NCI-H1105 treated with DMSO at 0.1 percent for 48 hours (cell line): ENCODE data around the gene SLC10A3.
"Not testable (repeated sequence)": the region's sequence is repeated elsewhere in the genome, so short reads cannot be mapped to it uniquely, and the experiment has no call there.

Experiments used
- DNase-seq: peaks from one replicate; lab custom pipeline; 2025; lab: John Stamatoyannopoulos, UW

The SLC10A3 gene

DNA sequence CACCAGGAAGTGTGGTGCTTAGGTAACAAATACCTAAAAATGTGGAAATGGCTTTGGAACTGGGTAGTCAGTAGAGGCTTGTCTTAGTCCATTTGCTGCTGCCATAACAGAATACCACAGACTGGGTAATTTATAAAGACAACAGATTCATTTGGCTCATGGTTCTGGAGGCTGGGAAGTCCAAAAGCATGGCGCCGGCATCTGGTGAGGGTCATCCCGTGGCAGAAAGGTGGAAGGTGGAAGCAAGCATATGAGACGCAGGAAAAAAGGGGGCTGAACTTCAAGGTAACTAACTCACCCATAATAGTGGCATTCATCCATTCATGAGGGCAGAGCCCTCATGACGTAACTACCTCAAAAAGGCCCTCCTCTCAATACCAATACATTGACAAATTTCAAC lies 19.0 kb upstream of the SLC10A3 start:
- DNase-seq = no peak

DNA sequence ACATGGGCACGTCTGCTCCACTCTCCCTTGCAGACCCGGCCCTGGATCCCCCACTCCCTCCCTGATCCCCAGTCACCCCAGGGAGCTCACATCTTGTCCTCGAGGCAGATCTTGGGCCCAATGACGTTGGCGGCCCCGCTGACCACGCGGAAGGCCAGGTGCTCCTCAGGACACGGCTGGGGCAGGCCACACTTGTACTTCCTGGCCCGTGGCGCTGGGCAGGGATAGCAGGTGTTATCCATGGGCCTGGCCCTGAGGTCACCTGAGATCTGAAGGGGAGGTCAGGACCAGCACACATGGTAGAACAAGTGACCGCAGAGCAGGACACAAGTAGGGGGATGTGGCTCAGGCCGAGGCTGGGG lies 17.9 kb upstream of the SLC10A3 start:
- DNase-seq = no peak

DNA sequence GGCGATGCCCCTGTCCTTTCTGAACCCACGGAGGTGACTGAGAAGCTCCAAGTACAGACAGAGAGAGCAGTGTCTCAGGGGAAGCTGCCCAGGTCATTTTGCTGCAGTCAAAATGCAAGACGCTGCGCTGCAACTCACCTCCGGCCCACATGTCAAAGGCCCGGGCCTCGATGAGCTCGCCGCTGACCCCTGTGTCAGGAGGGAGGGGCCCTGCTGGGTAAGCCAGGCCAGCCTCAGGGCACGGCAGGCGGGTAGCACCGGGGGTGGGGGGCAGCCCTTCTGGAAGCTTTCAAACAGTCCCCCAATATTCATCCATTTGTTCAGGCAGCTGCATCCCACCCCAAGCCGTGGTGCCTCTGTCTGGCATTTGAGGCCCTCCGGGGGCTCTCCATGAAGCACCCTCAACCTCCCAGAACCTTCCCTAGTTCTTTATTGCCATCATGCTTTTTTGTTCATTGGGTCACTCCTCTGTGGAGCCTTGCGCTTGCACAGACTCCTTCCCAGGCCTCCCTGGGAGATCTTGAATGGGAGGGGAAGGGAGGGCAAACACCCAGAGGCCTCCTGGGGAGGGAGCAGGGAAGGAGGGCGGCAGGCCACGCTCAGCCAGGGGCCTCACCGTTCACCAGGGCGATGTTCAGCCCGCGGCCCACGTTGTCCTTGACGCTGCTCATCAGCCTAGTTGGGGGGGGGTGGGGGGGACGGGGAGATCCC lies 17.4 kb upstream of the SLC10A3 start:
- DNase-seq = no peak

DNA sequence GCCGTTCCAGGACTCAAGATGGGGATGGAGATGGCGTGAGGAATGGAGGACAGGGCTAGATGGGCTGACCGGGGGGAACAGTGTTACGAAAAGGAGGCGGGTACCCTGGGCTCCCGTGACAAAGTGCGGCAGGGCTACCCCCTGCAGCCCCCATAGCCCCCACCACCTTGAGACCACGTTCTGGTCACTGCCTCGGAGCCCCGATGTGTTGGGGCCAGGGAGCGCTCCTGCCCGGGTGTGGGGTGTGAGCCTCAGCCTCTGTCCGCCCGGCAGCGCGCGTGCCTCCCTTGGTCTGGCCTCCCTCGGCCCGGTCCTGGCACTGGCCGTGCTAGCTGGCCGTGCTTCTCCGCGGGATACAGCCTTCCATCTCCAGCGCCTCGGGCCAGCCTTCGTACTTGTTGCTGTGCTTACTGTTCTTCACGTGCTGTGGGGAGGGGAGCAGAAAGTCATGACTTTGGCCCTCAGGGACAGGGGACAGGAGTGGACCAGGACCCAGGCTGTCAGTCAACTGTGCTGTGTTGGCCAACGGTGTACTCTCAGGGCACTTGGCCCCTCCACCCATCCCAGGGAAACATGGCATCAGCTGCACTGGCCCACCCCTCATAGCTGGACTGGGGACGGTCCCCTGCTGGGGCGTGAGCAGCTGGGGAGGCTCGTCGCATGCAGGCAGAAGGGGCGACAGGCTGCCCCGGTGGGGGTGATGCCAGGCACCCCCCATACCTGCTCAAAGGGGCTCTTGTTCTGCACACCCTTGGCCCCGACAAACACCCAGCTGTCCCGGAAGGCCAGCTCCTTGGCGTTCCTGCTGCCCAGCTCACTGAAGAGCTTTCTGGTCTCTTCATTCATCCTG lies 16.3 kb upstream of the SLC10A3 start:
- DNase-seq = no peak

DNA sequence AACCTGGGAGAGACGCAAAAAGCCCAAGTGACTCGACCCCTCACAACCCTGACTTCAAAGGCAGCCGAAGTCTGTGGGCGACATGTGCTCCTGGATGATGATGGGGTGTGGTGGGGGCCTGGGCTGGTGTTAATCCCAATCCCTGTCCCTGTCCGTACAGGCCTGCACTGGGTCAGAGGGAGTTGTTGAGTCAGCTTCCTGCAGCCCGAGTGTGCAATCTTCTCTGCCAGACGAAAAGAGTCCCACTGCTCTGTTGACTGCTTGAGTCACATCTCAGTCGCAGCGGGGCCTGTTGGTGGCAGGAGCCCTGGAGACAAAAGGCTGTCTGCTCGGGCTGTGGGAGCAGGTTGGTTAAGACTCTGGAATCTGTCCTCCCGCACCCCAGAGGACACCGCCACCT lies 15.3 kb upstream of the SLC10A3 start:
- no peak for DNase-seq

DNA sequence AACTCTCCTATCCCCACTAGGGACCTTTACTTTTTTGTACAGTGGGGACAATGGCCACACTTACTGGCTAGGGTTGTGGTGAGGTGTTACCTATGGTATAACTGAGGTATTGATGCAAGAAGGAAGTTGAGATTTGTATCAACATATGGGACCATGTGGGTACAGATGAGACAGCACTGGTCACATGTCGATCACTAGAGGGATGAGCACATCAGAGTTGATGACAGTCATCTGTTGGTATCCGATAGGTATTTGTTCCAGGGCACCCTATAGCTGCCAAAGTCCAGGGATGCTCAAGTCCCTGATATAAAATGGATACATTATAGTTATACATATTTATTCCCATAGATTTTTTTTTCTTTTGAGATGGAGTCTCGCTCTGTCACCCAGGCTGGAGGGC lies 12.6 kb upstream of the SLC10A3 start:
- DNase-seq = no peak

DNA sequence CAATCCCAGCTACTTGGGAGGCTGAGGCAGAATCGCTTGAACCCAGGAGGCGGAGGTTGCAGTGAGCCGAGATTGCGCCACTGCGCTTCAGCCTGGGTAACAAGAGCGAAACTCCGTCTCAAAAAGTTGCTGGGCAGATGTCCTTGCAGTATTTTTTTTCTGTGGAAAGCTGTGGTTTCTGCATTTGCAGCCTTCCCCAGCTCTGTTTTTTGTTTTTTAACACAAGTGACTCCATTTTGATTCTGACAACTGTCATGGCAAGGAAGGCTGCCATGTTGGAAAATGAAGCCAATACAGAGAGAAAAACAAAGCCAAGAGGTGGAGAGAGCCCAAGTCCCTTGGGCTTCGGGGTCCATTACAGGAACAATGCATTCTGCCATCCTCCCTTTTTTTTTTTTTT lies 11.7 kb upstream of the SLC10A3 start:
- DNase-seq = no peak

DNA sequence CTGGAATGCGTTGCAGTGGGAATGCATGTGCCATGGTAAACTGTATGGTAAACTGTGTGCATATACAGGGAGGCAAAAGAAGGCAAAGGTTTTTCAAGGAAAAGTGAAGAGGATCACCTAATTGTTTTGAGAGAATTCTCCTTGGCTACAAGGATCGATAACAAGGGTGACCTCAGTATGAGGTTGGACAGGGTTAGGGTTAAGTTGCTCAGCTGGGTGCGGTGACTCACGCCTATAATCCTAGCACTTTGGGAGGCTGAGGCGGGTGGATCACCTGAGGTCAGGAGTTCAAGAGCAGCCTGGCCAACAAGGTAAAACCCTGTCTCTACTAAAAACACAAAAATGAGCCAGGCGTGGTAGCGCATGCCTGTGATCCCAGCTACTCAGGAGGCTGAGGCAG lies 11.0 kb upstream of the SLC10A3 start:
- DNase-seq = not testable (repeated sequence)

DNA sequence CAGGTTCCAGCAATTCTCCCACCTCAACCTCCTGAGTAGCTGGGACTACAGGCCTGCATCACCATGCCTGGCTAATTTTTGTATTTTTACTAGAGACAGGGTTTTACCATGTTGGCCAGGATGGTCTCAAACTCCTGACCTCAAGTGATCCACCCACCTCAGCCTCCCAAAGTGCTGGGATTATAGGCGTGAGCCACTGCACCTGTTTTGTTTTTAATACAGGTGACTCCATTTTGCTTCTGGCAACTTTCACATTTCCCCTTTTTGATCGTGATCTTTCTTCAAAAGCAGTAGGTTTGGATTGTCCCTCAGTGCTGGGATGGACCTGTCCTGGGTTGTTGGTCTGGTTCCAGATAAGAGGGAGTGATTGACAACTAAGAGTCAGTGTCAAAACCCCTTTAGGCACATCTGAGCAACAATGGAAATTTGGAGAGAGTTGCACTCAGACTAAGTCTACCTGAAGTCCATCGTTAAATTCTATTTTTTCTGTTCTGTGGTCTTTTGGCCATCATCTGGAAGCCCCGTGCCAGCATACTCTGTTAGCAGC lies 6.2 kb upstream of the SLC10A3 start:
- DNase-seq = not testable (repeated sequence)

DNA sequence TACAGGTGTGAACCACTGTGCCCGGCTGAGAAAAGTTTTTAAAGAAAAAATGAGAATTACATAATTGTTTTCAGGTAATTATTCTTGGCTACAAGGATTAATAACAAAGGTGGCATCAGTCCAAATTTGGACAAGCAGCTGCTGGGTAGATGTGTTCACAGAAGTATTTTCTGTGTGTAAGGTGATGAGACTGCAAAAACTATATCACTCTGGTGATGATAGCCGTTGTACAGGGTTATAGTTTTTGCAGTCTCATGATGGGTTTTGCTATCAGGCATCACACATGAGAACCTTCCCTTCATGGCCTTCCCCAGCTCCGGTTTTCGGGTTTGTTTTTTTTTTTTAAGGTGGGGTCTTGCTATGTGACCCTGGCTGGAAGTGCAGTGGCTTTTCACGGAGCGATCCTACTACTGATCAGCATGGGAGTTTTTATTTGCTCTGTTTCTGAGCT lies 5.1 kb upstream of the SLC10A3 start:
- peak; percentile 12 for DNase-seq

DNA sequence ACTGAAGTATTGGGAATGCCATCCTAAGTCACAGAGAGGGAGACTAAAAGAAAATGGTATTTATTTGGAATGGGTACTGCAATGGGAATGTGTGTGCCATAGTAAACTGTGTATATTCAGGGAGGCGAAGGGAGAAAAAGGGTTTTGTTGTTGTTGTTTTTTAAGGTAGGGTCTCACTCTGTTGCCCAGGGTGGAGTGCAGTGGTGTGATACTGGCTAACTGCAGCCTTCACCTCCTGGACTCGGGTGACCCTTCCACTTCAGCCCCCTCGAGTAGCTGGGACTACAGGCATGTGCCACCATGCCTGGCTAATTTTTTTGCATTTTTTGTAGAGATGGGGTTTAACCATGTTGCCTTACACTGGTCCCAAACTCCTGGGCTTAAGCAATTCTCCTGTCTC lies 4.3 kb upstream of the SLC10A3 start:
- no peak for DNase-seq

DNA sequence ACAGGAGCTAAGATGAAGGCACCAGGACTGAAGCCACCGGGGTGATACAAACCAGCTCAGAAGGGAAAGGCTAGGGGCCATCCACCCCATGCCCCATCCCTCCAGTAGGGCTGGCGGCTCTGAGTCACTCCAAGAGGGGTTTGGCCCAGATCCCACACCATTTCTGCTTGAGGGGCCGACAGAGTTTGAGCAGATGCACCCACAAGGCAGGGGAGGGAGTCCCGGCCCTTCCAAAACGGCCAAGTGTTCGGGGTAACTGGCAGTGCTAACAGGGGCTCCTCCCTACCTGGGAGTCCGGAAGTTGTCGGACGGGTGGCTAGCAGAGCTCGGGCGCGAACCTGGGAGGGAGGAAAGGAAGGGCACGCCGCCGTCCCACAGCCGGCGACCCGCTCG lies 412 bp downstream of the SLC10A3 start:
- peak; percentile 26 for DNase-seq

DNA sequence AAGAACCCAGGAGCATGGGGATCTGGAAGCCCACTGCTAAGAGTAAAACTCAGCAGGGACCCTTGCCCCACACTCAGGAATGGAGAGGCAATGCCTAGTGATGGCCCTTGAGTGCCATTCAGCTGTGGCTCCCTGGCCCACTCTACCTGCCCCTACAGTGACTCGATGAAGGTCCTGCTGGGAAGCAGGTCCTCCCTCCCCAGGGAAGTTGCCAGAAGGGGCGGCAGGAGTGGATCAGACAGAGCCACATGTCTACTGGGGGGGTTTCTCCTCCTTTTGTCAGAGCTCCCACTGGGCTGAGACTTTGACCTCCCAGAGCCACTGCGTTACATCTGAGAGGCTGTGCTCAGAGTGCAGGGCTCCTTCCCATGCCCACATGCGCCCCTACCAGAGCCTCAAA lies 1.2 kb downstream of the SLC10A3 start:
- DNase-seq = no peak

DNA sequence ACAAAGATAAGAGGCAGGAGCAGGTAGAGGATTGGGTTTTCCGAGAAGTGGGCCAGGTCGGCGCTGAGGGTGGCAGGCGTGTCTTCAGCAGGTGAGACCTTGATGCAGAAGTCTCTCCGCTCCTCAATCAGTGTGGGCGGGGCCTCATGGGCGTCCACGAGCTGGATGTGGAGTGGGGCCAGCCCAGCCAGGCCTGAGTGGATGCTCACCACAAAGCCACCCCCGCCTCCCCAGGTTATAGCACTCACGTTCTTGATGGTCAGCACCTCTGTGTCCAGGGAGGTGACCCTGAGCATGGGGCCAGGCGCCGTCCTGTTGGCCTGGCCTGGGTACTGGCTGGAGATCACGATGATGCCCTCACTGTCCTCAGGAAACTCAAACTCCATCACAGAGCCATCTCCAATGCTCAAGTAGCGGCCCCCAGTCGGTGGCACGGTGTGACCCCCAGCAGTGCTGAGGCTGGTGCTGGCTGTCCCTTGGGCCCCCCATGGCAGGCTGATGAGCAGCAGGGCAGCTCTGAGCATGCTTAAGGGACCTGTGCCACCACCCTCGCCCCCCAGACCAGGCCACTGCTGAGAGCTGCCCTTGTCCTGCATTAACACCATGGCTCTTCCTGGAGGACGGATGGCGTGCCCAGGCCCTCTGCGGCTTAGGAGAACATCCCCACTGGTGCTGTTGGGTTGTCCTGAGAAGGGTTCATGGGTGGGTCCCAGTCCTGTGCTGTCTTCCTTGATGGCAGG lies 1.9 kb downstream of the SLC10A3 start:
- DNase-seq = no peak

DNA sequence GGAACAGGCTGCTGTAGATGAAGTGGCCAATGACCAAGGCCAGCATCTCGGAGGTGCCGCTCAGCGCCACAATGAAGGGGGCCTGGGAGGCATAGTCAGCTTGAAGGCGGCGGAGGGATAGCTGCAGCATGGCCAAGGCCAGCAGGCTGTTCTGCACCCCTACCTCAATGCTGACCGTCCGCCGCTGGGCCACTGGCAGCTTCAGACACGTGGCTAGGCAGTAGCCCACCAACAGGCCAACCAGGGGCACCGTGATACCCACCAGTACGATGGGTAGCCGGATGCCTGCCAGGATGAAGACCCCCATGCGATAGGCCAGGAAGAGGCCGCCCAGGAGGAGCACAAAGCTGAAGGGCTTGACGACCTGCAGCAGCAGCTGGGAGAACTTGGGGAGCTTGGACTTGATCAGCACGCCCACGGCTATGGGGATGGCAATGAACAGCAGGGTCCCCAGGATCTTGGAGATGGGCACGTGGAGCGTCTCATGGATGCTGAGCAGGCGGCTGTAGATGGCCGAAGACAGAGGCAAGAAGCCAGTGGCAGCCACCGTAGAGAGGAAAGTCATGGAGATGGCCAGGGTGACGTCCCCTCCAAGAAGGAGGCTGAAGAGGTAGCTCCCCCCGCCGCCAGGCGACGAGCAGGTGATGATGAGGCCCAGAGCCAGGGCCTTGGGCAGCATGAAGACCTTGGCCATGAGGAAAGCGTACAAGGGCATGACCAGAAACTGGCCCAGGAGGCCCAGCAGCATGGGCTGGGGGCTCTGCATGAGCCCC lies 2.7 kb downstream of the SLC10A3 start:
- DNase-seq = no peak

DNA sequence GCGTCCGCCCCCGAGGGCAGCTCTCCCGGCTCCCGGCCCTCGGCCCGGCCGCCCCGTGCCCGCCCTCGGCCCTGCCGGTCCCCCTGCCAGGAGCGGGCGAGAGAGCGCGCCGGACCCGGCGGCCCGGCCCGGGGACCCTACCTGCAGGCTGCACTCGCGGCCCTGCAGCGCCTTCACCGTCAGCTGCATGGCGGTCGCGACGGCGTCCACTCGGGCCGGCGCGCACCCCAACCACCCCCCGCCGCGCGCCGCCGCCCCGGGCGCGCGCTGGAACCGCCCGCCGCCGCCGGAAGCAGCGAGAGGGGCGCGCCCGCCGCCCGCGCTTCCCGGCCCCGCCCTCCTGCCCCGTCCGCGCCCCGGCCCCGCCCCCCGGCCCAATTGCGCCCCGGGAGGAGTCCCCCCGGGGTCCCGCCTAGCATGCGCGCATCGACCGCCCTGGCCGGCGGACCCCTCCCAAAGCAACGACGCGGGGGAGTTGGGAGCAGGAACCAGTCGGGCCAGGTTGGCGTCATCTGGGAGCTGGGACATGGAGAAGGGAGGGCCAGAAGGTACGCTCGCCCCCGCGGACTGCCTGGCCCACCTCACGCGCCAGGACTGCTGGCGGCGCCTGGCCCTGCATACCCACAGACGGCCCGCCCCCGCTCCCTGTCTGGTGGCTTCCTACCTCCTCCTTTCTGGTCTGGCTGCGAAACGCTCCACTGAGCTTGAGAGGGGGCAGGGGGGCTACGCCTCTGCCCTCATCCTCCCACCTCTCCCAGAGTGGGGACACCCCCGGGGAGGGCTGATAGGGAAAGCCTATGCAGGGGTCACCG lies 3.8 kb downstream of the SLC10A3 start, which contains the start of gene UBL4A:
TSS of gene UBL4A (minus strand) at position 220 of the 812 bp plus-strand sequence. CDS start at position 189, 31 bp downstream.
- peak; percentile 48 for DNase-seq

DNA sequence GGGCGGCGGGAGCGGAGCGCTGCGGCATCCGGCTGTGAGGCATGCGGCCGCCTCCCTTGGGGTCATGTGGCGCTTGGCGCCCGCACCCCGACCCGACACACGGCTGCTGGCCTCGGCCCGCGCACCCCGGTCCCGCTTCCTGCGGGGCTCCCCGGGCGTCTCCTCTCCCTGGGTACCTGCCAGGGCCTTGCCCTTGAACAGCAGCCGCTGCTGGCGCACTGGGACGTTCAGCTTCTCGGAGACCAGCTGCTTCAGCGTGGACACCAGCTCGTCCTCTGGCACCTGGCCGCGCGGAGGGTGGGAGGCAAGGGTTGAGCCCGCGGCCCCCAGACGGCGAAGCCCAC lies 4.4 kb downstream of the SLC10A3 start:
- peak; percentile 19 for DNase-seq

DNA sequence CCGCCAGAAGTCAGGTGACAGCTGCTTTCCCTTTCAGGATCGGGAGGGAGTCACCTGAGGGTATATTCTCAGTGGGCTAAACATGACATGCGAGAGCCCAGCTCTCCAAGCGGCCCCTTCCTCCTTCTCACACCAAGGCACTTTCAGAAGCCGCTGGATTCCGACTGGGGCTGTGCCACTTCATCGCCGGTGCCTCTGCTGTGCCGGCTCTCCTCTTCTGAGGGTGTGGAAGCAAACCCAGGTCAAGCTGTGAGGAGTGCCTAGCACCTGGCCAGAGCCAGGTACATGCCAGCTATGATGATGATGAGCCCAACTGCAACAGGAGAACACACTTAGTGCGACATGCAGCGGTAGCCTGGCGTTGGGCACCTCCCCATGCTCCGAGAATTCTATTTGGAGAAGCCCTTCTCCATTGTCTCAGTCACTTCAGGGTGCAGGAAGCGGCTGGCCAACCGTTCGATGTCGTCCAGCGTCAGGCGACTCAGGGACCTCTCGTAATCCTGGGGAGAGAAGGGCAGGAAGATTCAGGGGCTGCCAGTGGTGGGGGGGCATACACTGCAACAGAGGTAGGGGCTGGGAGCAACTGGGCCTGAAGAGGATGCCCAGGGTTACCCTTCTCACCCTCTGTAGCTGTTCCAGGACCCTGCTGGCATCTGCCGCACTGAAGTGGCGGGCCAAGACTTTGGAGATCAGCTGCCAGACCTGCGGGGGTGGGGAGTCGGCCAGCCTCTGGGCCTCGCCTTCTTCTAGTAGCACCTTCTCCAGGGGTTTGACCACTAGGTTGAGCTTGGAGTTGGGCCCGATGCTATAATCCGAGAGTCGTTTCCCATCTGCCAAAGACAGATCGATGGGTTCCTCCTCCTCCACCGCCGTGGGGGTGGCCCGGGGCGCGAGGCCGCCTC lies 5.0 kb downstream of the SLC10A3 start:
- peak; percentile 17 for DNase-seq

DNA sequence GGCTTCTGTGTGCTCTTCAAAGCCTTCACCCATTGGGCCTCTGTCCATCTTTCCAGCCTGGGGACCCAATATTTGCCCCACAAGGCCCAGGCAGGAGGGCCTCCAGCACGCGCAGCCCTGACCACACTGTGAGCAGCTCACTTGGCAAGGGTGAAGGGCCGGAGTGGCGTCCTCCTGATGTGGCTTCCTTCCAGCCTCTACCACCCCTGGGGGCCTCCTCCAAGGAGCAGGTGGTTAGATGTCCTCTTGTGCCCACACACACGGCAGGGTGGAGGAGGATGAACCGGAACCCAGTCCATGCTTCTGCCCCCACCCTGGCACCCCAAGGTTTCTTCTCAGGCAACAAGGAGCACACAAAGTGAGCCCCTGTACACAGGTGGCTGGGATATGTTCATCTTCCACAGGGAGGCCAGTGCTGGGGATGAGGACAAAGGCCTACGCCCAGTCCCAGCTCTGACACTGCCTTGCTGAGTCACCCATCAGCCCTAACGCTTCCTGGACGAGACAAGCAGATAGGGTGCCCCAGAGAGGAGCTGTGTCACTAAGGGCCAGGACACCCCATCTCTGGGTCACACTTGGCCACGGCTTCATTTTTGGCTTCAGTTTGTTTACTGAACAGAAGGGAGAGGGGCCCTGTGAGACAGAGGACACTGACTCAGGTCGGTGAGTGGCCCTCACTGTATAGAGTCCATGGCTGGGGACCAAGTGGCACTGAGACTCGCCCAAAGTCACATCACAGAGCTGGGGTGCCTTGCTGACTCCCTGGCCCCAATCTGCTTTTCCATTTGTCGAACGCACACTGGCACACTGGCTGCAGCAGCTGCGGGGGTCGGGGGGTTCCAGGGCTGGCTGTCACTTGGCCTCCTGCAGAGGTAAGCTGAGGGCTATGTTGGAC lies 5.9 kb downstream of the SLC10A3 start:
- no peak for DNase-seq
